Endothelial cell of umbilical vein (primary cell): ENCODE results near the gene RANBP2. TPM values are rescaled to one million over a fixed set of nuclear protein-coding genes. Genes with fewer than 3 reads are reported as not detected.
"Not testable (repeated sequence)": the region's sequence is repeated elsewhere in the genome, so short reads cannot be mapped to it uniquely, and the experiment has no call there.

Experiments
- Bru-seq: library from RNA; stranded (reverse); fragments of 400-500 nt; gene quantifications from one replicate; lab custom pipeline; 2021; lab: Mats Ljungman, UMichigan
- BruChase-seq, 2 experiments: library from RNA; stranded (reverse); fragments of 400-500 nt; gene quantifications; one replicate each; lab custom pipeline; 2021; lab: Mats Ljungman, UMichigan
- BruUV-seq: library from RNA; stranded (reverse); fragments of 400-500 nt; replicated peaks from 2 replicates; lab custom pipeline; 2021; lab: Mats Ljungman, UMichigan
- CTCF ChIA-PET: fragments of 300-600, 350-600 bp; sonication (Branson Sonifier 250); formaldehyde crosslinking; loops from one replicate; lab custom pipeline; 2021; ENCODE audit warnings: antibody characterized with exemption, inconsistent platforms; lab: Charles Lee
- POLR2A ChIA-PET: fragments of 300-600, 350-600 bp; sonication (Branson Sonifier 250); formaldehyde crosslinking; loops from one replicate; lab custom pipeline; 2021; ENCODE audit warnings: antibody characterized with exemption, inconsistent platforms; lab: Charles Lee
- DNase-seq: peaks from one replicate; pipeline ENCODE4 v3.0.0-alpha.2; 2011; ENCODE audit warnings: low read depth, low spot score
- FAIRE-seq: peaks from 2 replicates; lab custom pipeline; 2011; peaks lifted over from hg19 to GRCh38; lab: Jason Lieb, UNC
- H2AFZ ChIP-seq: 2 replicates; pipeline ENCODE4 v1.6.0; 2012; ENCODE audit warnings: low read depth, low read length, control low read depth, inconsistent platforms
- H3K27ac ChIP-seq: 2 replicates; pipeline ENCODE4 v1.5.1; 2011; ENCODE audit warnings: low read depth, mild to moderate bottlenecking, control low read depth, low read length, moderate library complexity; ENCODE audit not compliant: insufficient read depth
- H3K27me3 ChIP-seq, 2 experiments: 2 replicates each; pipeline versions ENCODE4 v1.6.0 to v1.6.1; 2011; ENCODE audit warnings: low read length in 2 of 2, mixed read lengths in 1 of 2; ENCODE audit not compliant: control insufficient read depth in 2 of 2, insufficient read depth in 2 of 2
- H3K36me3 ChIP-seq, 2 experiments: 2 replicates in 1 of 2; 3 replicates in 1 of 2; pipeline ENCODE4 v1.5.1; 2011; ENCODE audit warnings: low read length in 2 of 2, mild to moderate bottlenecking in 1 of 2, moderate library complexity in 1 of 2; ENCODE audit not compliant: control insufficient read depth in 2 of 2, insufficient read depth in 2 of 2; ENCODE audit errors: extremely low read depth in 1 of 2
- H3K4me1 ChIP-seq: 3 replicates; pipeline ENCODE4 v1.5.1; 2011; ENCODE audit warnings: mild to moderate bottlenecking, low read length; ENCODE audit not compliant: control insufficient read depth, insufficient read depth; ENCODE audit errors: extremely low read depth
- H3K4me2 ChIP-seq: 2 replicates; pipeline ENCODE4 v1.6.1; 2011; ENCODE audit warnings: low read length, control low read depth, mixed read lengths; ENCODE audit not compliant: insufficient read depth
- H3K4me3 ChIP-seq, 3 experiments: fragments of 200-600 bp in 1 of 3; sonication (generic), shearing (Covaris generic) in 1 of 3; replicated peaks in 1 of 3; 2 replicates each; pipeline ENCODE4 v1.5.1; 2011 to 2016; ENCODE audit warnings: control low read depth in 3 of 3, low read length in 3 of 3, mild to moderate bottlenecking in 2 of 3, inconsistent platforms in 1 of 3, low read depth in 1 of 3, moderate library complexity in 1 of 3; ENCODE audit not compliant: insufficient read depth in 1 of 3
- H3K79me2 ChIP-seq: 2 replicates; pipeline ENCODE4 v1.6.0; 2012; ENCODE audit warnings: low read length, inconsistent platforms; ENCODE audit not compliant: control insufficient read depth, insufficient read depth
- H3K9ac ChIP-seq: replicated peaks from 2 replicates; pipeline ENCODE3; 2011; ENCODE audit warnings: low read length, control low read depth; ENCODE audit not compliant: insufficient read depth; ENCODE audit errors: extremely low read depth
- H3K9me1 ChIP-seq: replicated peaks from 3 replicates; pipeline ENCODE4 v1.6.0; 2011; ENCODE audit warnings: mild to moderate bottlenecking, low read length; ENCODE audit not compliant: control insufficient read depth, insufficient read depth; ENCODE audit errors: extremely low read depth
- H3K9me3 ChIP-seq: replicated peaks from 2 replicates; pipeline ENCODE4 v1.5.1; 2012; ENCODE audit warnings: low read length, inconsistent platforms; ENCODE audit not compliant: control insufficient read depth, insufficient read depth
- H4K20me1 ChIP-seq: replicated peaks from 2 replicates; pipeline ENCODE3; 2011; ENCODE audit warnings: mild to moderate bottlenecking, low read length; ENCODE audit not compliant: control insufficient read depth, insufficient read depth; ENCODE audit errors: extremely low read depth
- CTCF ChIP-seq, 2 donors: IDR thresholded peaks; 1 replicate in 1 of 2; 2 replicates in 1 of 2; pipeline ENCODE4 v1.5.1; 2011; ENCODE audit warnings: low read length in 2 of 2, mild to moderate bottlenecking in 2 of 2, moderate library complexity in 2 of 2, control low read depth in 1 of 2, inconsistent platforms in 1 of 2, low read depth in 1 of 2; ENCODE audit not compliant: insufficient read depth in 1 of 2; ENCODE audit errors: extremely low read depth in 1 of 2
- EZH2 ChIP-seq: IDR thresholded peaks from 2 replicates; pipeline ENCODE4 v1.6.1; 2012; ENCODE audit warnings: borderline replicate concordance, low read depth, mild to moderate bottlenecking, moderate library complexity, low read length, inconsistent platforms; ENCODE audit not compliant: severe bottlenecking
- FOS ChIP-seq: IDR thresholded peaks from 2 replicates; pipeline ENCODE4 v1.6.1; 2011; ENCODE audit warnings: mild to moderate bottlenecking, low read length, moderate library complexity, borderline replicate concordance; ENCODE audit not compliant: insufficient read depth
- GATA2 ChIP-seq: IDR thresholded peaks from 2 replicates; pipeline ENCODE4 v1.7.0; 2011; ENCODE audit warnings: low read depth, mild to moderate bottlenecking, moderate library complexity, mixed read lengths, low read length; ENCODE audit not compliant: insufficient read length, insufficient read depth
- JUN ChIP-seq: IDR thresholded peaks from 2 replicates; pipeline ENCODE4 v1.6.1; 2011; ENCODE audit warnings: borderline replicate concordance, low read depth; ENCODE audit not compliant: insufficient read length, insufficient read depth
- MAX ChIP-seq: IDR thresholded peaks from 2 replicates; pipeline ENCODE4 v1.6.1; 2011; ENCODE audit not compliant: insufficient read depth, insufficient read length
- MYC ChIP-seq: IDR thresholded peaks from one replicate; pipeline ENCODE4 v1.6.1; 2011; ENCODE audit warnings: mild to moderate bottlenecking, low read depth, low read length
- POLR2A ChIP-seq: IDR thresholded peaks from 2 replicates; pipeline ENCODE4 v1.6.1; 2012; ENCODE audit warnings: low read depth, mild to moderate bottlenecking, control low read depth, low read length
- POLR2AphosphoS5 ChIP-seq: IDR thresholded peaks from 2 replicates; pipeline ENCODE4 v1.6.1; 2012; ENCODE audit warnings: low read depth, mild to moderate bottlenecking, control low read depth, low read length, moderate library complexity; ENCODE audit not compliant: insufficient read depth
- dilution Hi-C: fragments of 300-500 bp; cut with MboI; formaldehyde crosslinking; loops from one replicate; pipeline ENCODE4 v1.15.0; 2019; ENCODE audit warnings: low sequenced_read_pairs; ENCODE audit not compliant: extremely low pct_ligation_motif_present
- intact Hi-C: fragments of 100-400 bp; cut with micrococcal nuclease; formaldehyde crosslinking; loops from one replicate; pipeline ENCODE4 v1.10.0; 2022
- long read RNA-seq: library from polyadenylated mRNA; stranded (forward); transcript quantifications from one replicate; pipeline ENCODE4 v2.0.0, GENCODE V29; 2021
- polyA minus RNA-seq, 3 experiments: library from RNA; depleted of rRNA, polyadenylated mRNA; stranded (reverse); fragments of >200 nt; gene quantifications; 1 replicate in 1 of 3; 2 replicates in 2 of 3; pipeline ENCODE4 v1.2.3, GENCODE V29; 2011
- polyA plus RNA-seq, 4 experiments: library from polyadenylated mRNA; depleted of rRNA in 3 of 4; stranded (reverse) in 3 of 4; unstranded in 1 of 4; fragments of >200 nt; gene quantifications; 2 replicates each; pipeline versions ENCODE4 v1.2.1 to v1.2.3, GENCODE V29; 2011 to 2012; ENCODE audit warnings: missing spikeins in 1 of 4
- total RNA-seq: library from RNA; stranded (reverse); gene quantifications from 2 replicates; pipeline ENCODE4 v1.2.3, GENCODE V29; 2021

The RANBP2 gene
- 75.6 and 79.4 TPM in 2 replicates for total RNA-seq
- 4.9 and 7.2 TPM in 2 replicates for polyA plus RNA-seq
- 9.7 and 10.3 TPM in 2 replicates for polyA plus RNA-seq (2011; cell fraction: cytosol; rRNA removed)
- 38.0 and 43.8 TPM in 2 replicates for polyA plus RNA-seq (2011; cell fraction: nucleus; rRNA removed)
- 38.1 and 51.0 TPM in 2 replicates for polyA plus RNA-seq (2012)
- 29.8 and 30.6 TPM in 2 replicates for polyA minus RNA-seq
- polyA minus RNA-seq (2011; cell fraction: cytosol; rRNA and poly(A)+ RNA removed), result 23.4 TPM
- 65.3 and 92.9 TPM in 2 replicates for polyA minus RNA-seq (2011; cell fraction: nucleus; rRNA and poly(A)+ RNA removed)
- Bru-seq, nascent RNA, result percentile 96 among the genes with signal in this experiment
- BruChase-seq, experiment 1, labeled RNA remaining after a 6-hour chase, result percentile 98 among the genes with signal in this experiment
- BruChase-seq, experiment 2, labeled RNA remaining after a 2-hour chase, result percentile 97 among the genes with signal in this experiment
- long read RNA-seq, full-length matches to known transcripts, result 2 of 26 reads
- long read RNA-seq, partial matches to known transcripts, result 21 of 26 reads
- long read RNA-seq, other reads (novel, unspliced or antisense), result 3 of 26 reads

- H3K27ac ChIP-seq, result peak within 1 kb of the TSS; percentile 69
- dilution Hi-C loops (no loop called here), intact Hi-C loops (no loop called here)
- no peaks in the 10 kb centered on the region for H4K20me1 ChIP-seq
- no peaks in the 10 kb centered on the region for H3K27me3 ChIP-seq
- TF ChIP-seq GATA2 (peak; percentile 29), MYC (peak; percentile 99), MAX (peak; percentile 88), CTCF (IDR thresholded peaks at IDR 0.05; ENCODE audit: extremely low read depth in 1 of 2, insufficient read depth in 1 of 2, low read depth in 1 of 2, low read length in 2 of 2) (no peak), EZH2 (no peak), FOS (no peak), POLR2A (peak; percentile 97), JUN (peak; percentile 2), POLR2AphosphoS5 (peak; percentile 97)
- CTCF ChIA-PET, result interaction anchor here (1.1 kb wide), 1 partner anchor 82 kb away, joined by 5 read pairs; no protein-coding TSS in a partner anchor
- H2AFZ ChIP-seq, result peak within 1 kb of the TSS; percentile 45
- no peaks in the 10 kb centered on the region for H3K9me1 ChIP-seq
- POLR2A ChIA-PET, result interaction anchor here (0.6 kb wide), 1 partner anchor 18 kb away, joined by 4 read pairs; no protein-coding TSS in a partner anchor
- BruUV-seq, result TSS peak; percentile 25
- peaks cover 43% of the 10 kb centered on the region for H3K79me2 ChIP-seq
- H3K4me2 ChIP-seq, result peak within 1 kb of the TSS; percentile 78
- DNase-seq (peak; percentile 98), FAIRE-seq (peak; percentile 76)
- H3K4me1 ChIP-seq, result no peaks in the 10 kb centered on the region
- H3K9ac ChIP-seq, result peak within 1 kb of the TSS; percentile 88
- no peaks in the 10 kb centered on the region for H3K9me3 ChIP-seq
- H3K36me3 ChIP-seq, result no peaks in the 10 kb centered on the region
- peak within 1 kb of the TSS; percentile 48 to 69 (median 59) for H3K4me3 ChIP-seq
Observed at GRCh38 chr2:108719149-108720044, at the start of gene RANBP2. RANBP2 (plus strand) TSS chr2:108719482; CDS start chr2:108719607, 125 bp downstream.

GRCh38 chr2:108670282-108670681 is 49.0 kb upstream of the RANBP2 start:
- POLR2A ChIA-PET, H3K9ac ChIP-seq, intact Hi-C loops, H3K9me3 ChIP-seq, DNase-seq, BruUV-seq, H2AFZ ChIP-seq, H3K36me3 ChIP-seq, FAIRE-seq, CTCF ChIA-PET, H3K27me3 ChIP-seq, H4K20me1 ChIP-seq, H3K4me2 ChIP-seq, dilution Hi-C loops, H3K79me2 ChIP-seq, H3K9me1 ChIP-seq, H3K27ac ChIP-seq, H3K4me3 ChIP-seq, H3K4me1 ChIP-seq: not testable (repeated sequence)
